Stimulated activated naive CD8-positive, alpha-beta T cell treated with anti-CD3 and anti-CD28 coated beads, Interleukin-15, Interleukin-2, amounts not matched to agents 100 U/mL and 50 U/mL, for 24 hours (primary cell): ENCODE results near the gene MRFAP1.
A peak's percentile ranks its signal among the peaks of the same experiment; 100 is the strongest.
"Not testable (repeated sequence)": the region's sequence is repeated elsewhere in the genome, so short reads cannot be mapped to it uniquely, and the experiment has no call there.

Source experiments
- ATAC-seq: fragments of 150-1000 bp; cut with Tn5 transposase; one replicate; pipeline ENCODE4 v1.10.0; 2021
- DNase-seq: peaks from one replicate; pipeline ENCODE4 v3.0.0; 2021

The MRFAP1 gene

GRCh38 chr4:6634746-6635145 lies 5.7 kb upstream of the MRFAP1 start:
- ATAC-seq (no peak), DNase-seq (no peak)

GRCh38 chr4:6639137-6639680 lies 1.3 kb upstream of the MRFAP1 start:
- ATAC-seq = no peak
- no peak for DNase-seq

DNA sequence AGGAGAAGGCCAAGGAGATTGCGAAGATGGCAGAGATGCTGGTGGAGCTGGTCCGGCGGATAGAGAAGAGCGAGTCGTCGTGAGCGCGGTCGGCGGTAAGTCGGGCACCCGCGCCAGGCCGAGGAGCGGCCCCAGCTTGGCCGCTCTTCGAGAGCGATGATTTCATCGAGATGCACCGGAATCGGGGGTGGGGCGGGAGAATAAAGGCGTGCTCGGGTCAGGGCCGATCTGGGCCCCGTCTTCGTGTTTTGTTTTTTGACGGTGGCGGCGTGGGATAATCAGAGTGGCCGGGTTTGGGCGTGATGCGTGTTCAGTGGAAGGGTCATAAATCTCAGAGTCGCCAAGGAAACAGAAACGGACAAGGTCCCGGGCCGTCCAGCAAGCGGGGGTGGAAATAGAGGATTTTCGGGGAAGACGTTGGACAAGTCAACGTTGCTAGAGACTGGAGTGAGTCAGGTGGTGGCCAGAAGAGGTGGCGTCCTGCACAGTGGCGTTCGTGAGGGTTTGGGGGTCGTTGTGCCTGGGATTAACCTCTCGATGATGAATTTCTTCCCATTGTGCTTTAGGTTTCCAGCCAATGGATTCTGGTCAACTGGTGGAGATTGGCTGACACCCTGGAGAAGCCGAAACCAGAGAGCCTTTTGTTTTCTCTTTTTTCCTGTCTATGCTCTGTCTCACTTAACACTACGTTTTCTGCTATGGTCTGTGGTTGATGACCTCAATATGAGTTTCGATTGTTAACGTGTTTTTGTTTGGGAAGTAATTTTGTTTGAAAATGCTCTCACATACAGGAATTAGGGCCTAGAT lies 882 bp downstream of the MRFAP1 start:
- ATAC-seq = peak; percentile 42
- DNase-seq = peak; percentile 52

GRCh38 chr4:6641971-6642320 lies 1.5 kb downstream of the MRFAP1 start:
- ATAC-seq (no peak), DNase-seq (no peak)

DNA sequence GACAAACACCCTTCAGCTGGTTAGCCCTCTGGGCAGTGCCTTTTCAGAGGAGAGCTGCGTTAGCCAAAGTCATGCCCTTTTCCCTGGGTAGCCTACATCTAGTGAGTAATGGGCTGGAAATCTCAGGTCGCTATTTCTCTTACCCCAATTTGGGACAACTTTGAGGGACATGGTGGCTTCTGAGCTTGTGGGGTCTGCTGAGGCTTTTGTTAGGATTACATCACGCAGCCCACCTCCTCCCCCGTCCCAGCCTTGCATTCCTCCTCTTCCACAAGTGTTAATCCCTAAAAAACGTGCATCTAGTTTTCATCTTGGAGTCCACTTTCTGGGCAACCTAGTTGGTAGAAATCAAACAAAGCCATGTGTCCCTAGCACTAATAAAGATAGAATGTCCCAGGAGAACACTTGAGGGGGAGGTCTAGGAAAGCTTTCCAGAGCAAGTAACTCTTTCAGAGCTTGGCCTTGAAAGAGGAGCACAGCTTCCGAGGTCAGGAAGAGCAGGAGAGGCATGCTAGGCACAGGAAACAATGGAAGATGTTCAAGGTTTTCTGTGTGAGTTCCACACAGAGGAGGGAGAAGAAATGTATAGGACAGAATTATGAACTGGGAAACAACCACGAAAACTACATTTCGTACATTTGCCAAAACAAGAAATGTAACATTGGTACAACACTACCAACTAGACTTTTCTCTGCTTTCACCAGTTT lies 2.8 kb downstream of the MRFAP1 start:
- no peak for ATAC-seq

GRCh38 chr4:6644792-6645530 lies 4.5 kb downstream of the MRFAP1 start:
- ATAC-seq (no peak), DNase-seq (no peak)

More for the DNA sequence above, 2.8 kb downstream of the MRFAP1 start:
- no peak for DNase-seq

DNA sequence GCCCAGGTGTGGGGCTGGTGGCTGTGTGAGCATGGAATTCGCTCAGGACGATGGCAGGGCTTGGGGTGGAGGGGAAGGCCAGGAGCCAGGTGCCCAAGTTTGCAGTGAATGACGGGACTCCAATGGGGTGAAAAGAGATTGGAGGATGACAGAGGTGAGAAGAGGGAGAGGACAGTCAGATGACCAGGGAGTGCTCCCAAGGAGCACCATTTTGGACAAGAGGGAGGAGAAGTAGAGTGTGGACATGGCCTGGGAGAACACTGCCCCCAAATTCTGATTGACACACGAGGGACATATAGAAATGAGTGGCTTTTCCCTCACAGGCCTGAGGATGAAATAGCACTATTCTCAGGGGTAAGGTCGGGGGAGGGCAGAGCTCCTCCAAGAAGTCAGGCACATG lies 6.7 kb downstream of the MRFAP1 start:
- DNase-seq (no peak), ATAC-seq (no peak)

GRCh38 chr4:6647582-6648230 lies 7.2 kb downstream of the MRFAP1 start:
- ATAC-seq (no peak), DNase-seq (no peak)

- DNase-seq = no peak
- ATAC-seq = no peak
Observed at GRCh38 chr4:6649216-6649615, 8.7 kb downstream of the MRFAP1 start.

GRCh38 chr4:6654211-6654610 lies 13.7 kb downstream of the MRFAP1 start:
- not testable (repeated sequence) for ATAC-seq, DNase-seq

GRCh38 chr4:6655291-6655690 lies 14.8 kb downstream of the MRFAP1 start:
- DNase-seq, ATAC-seq: not testable (repeated sequence)

GRCh38 chr4:6655924-6656323 lies 15.4 kb downstream of the MRFAP1 start:
- DNase-seq (no peak), ATAC-seq (no peak)

GRCh38 chr4:6657242-6658208 lies 17.0 kb downstream of the MRFAP1 start:
- DNase-seq = no peak
- no peak for ATAC-seq

- DNase-seq = no peak
- peak; percentile 50 for ATAC-seq
Observed at GRCh38 chr4:6658209-6658595, 17.7 kb downstream of the MRFAP1 start.

DNA sequence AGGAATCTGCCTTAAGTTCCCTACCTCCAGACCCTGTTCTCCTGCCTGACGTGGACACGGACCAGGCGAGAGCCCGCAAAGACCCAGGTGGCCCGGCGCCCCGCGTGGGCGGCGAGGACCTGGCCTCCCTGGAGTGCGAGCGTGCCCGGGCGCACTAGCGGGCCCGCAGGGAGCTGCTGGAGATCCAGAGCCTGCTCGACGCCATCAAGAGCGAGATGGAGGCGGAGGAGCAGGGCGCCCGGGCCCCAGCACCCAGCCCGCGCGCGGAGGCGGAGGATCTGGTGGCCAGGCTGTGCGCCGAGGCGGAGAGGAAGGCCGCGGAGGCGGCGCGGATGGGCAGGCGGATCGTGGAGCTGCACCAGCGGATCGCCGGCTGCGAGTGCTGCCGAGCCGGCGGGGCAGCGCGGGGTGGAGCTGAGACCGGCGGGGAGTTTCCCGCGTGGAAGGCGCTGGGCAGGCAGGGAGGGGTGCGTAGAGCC lies 18.2 kb downstream of the MRFAP1 start:
- DNase-seq = peak; percentile 63

GRCh38 chr4:6659897-6660296 lies 19.4 kb downstream of the MRFAP1 start:
- ATAC-seq = no peak
- no peak for DNase-seq

More for the DNA sequence above, 18.2 kb downstream of the MRFAP1 start:
- peak; percentile 74 for ATAC-seq

GRCh38 chr4:6660430-6660829 lies 19.9 kb downstream of the MRFAP1 start:
- no peak for DNase-seq
- ATAC-seq = no peak

GRCh38 chr4:6662591-6662990 lies 22.1 kb downstream of the MRFAP1 start:
- DNase-seq (no peak), ATAC-seq (no peak)

GRCh38 chr4:6663596-6664393 lies 23.3 kb downstream of the MRFAP1 start:
- peak; percentile 10 for ATAC-seq

DNA sequence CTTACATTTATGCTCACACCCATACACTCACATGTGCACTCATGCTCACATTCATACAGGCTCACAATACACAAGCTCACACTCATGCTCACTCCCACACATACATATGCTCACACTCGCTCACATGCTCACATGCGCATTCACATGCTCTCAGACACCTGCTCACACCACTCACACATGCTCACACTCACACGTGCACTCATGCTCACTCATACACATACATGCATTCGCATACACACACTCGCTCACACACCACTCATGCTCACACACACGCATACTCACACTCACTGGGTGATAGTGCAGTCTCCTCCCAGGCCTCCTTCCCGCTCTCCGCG lies 24.8 kb downstream of the MRFAP1 start:
- ATAC-seq = no peak
- no peak for DNase-seq

More at GRCh38 chr4:6663596-6664393, 23.3 kb downstream of the MRFAP1 start:
- DNase-seq = no peak
